Skeletal muscle cell (primary cell): ENCODE measurements around the gene ANKS3.

Source experiments
- DNase-seq: peaks from one replicate; pipeline ENCODE4 v3.0.0-alpha.2; 2010; ENCODE audit warnings: low read depth
- H3K4me3 ChIP-seq: 2 replicates; pipeline ENCODE4 v1.5.1; 2011; ENCODE audit warnings: low read depth, mild to moderate bottlenecking, control low read depth, low read length, moderate library complexity

Gene ANKS3, protein sequence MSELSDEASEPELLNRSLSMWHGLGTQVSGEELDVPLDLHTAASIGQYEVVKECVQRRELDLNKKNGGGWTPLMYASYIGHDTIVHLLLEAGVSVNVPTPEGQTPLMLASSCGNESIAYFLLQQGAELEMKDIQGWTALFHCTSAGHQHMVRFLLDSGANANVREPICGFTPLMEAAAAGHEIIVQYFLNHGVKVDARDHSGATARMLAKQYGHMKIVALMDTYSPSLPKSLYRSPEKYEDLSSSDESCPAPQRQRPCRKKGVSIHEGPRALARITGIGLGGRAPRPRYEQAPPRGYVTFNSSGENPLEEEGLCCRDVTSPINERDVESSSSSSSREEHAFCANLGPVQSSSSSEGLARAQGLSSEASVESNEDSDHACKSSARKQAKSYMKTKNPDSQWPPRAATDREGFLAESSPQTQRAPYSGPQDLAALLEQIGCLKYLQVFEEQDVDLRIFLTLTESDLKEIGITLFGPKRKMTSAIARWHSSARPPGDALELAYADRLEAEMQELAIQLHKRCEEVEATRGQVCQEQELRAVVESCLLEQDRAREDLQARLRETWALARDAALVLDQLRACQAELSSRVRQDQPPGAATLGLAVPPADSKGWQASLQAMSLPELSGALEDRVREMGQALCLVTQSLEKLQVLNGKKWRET

DNA sequence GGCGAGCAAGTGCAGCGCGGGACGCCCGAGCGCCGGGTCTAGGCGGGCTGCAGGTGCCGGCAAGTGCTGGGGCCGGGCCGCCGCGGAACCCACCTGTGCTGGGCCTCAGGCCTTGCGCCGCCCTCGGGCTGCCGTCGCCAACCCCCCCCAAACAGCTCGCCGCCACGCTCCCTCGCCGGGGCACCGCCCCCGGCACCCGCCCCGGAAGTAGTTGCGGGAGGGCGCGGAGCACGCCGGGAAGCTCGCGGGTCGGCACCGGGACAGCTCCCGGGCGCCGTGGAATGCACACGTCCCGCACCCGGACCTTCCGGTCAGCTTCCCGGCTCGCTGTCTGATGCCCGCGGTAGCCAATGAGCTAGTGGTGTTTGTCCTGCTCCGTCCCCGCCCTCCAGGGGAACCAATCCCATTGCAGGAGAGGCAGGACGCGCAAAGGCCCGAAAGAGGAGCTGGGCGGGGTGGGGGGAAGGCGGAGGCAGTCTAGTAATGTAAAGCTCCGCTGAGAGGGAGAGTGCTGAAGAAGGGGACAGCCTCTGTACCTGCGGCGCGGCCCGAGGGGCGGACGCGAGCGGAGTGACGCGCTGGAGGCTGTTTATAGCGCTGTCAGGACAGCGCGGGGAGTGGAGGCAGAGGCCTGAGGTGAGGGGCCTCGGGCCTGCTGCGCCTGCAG lies at the start of gene ANKS3, which contains the start of gene DNAAF8:
ANKS3 (minus strand) TSS at position 209 of the 667 bp plus-strand sequence. CDS start 4,122 bp downstream, outside the sequence.
DNAAF8 (plus strand) TSS at position 475 of the 667 bp plus-strand sequence. CDS start 1,978 bp downstream, outside the sequence.
- H3K4me3 ChIP-seq = peak within 1 kb of the TSS; percentile 99
- peak; percentile 90 for DNase-seq

DNA sequence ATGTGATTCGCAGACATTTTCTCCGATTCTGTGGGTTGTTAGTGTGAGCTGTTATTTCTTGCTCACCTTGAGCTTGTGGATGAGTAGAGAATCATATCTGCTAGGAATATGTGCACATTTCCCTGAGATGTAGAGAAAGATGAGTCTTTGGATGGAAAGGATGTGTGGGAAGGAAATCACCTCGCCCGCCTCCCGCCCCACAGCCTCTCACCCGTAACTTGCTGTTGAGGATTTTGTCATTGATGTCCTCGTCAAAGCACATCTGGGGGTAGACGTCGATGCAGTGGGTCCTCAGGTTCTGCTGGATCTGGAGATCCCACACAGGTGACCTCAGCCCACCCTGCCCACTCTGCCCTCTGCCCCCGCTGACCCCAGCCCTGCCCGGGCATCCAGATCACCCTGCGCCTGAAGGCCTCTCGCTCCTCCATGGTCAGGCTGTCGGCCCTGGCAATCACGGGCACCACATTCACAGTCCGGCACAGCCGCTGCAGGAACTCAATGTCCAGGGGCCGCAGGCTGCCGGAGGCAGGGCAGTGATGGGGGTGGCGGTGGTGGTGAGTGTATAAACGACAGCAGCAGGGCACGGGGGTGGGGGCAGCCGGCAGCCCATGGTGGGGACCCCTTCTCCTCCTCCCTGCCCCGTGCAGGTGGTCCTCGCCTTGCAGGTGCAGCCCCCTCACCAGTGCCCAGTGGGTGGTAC lies 49.3 kb upstream of the ANKS3 start:
- DNase-seq = no peak

DNA sequence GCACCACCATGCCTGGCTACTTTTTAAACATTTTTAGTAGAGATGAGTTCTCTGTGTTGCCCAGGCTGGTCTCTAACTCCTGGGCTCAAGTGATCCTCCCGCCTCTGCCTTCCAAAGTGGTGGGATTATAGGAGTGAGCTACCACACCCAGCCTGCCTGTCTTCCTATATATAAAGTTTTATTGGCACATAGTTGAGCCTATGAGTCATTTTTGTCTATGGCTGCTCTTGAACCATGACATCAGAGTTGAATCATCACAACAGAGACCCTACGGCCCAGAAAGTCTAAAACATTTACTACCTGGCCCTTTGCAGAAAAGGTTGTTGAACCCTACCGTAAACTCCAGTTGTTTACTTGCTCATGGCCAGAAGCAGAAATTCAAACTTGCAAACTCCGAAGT lies 46.2 kb upstream of the ANKS3 start:
- DNase-seq = no peak

More for the DNA sequence above, 49.3 kb upstream of the ANKS3 start:
- H3K4me3 ChIP-seq = no peak overlapping the region

DNA sequence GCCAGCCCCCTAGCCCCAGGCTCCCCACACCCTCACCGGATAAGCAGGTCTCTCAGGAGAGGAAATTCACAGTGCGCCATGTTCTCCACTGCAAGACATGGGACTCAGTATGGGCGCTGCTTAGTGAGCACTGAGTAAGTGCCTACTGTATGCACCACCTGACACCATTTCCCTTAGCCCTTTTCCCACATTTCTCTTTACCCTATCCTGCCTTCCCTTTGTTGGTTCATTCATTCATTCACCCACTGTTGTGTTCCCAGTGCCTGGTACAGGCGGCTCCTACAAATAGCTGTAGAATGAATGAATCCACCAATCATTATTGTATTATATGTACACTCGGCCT lies 44.0 kb upstream of the ANKS3 start:
- no peak for DNase-seq
- H3K4me3 ChIP-seq = no peak overlapping the region

More for the DNA sequence above, 46.2 kb upstream of the ANKS3 start:
- no peak overlapping the region for H3K4me3 ChIP-seq

DNA sequence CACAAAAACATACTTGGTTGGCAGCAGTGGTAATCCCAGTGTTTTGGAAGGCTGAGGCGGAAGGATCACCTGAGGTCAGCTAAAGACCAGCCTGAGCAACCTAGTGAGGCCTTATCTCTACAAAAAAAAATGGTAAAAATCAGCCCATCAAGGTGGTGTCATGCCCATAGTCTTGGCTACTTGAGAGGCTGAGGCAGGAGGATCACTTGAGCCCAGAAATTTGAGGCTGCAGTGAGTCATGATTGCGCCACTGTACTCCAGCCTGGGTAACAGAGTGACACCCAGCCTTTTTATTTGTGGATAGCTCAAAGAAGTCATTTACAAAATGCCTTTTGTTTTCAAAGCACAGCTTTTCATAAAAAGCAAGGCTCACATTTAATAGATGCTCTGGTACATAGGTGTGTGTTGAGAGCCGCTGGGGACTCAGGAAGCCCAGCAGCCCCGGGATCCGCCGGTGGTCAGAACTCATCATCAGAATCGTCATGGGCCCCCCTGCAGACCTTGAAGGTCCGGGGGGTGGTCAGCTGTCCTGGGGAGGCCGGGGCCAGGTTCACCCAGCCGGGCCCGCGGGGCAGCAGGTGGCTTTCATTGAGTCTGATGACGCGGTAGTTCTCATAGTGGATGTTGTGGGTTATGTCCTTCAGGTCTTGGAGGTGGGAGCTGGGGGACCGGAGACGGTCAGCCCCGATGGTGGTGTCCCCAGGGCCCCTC lies 43.4 kb upstream of the ANKS3 start:
- H3K4me3 ChIP-seq = no peak overlapping the region

DNA sequence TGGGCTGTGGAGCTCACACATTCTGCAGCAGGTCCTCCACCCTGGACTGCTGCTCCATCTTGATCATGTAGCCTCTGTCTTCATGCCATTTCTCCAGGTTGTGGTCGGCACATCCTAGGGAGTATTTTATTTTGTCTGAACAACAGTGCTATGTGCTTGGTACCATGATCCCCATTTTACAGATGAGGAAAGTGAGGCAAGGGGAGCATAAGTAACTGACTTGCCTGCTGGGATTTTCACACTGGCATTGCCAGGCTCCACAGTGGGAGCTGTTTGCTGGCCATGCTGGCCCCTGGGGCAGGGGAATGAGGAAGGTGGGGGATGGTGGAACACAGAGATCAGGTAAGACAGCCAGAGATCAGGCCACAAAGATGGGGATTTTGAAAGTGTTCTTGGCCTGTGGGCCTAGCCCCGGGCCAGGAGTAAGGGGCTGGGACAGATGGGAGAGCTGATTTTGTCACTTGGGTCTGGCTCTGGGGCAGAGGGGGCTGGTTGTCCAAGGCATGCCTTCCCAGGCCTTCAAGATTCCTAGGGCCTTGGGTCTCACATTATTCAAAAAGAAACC lies 42.2 kb upstream of the ANKS3 start:
- no peak for DNase-seq

More for the DNA sequence above, 43.4 kb upstream of the ANKS3 start:
- no peak for DNase-seq

DNA sequence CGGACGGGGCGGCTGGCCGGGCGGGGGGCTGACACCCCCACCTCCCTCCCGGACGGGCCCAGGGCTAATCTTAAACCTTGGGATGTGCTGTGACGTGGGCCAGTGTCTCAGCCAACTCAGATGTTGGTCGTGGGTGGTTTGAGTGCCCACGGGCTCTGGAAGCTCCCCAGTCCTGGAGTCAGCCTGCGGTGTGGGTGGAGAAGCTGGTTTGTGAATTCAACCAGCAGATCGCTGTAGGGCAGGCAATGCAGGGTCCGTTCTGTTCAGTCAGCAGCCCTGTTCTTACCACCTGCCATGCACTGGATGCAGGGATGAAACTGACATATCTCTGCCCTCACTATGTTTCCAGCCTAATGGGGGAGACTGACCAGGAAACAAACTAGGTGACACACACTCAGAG lies 40.9 kb upstream of the ANKS3 start:
- no peak overlapping the region for H3K4me3 ChIP-seq
- no peak for DNase-seq

More for the DNA sequence above, 42.2 kb upstream of the ANKS3 start:
- no peak overlapping the region for H3K4me3 ChIP-seq

DNA sequence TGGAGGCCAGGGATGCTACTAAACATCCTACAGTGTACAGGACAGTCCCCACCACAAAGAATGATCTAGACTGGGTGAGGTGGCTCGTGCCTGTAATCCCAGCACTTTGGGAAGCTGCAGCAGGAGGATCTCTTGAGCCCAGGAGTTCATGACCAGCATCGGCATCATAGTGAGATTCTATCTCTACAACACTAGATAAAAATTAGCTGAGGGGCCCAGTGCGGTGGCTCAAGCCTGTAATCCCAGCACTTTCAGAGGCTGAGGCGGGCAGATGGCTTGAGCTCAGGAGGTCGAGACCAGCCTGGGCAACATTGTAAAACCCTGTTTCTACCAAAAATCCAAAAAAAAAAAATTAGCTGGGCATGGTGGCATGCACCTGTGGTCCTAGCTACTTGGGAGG lies 38.3 kb upstream of the ANKS3 start:
- no peak overlapping the region for H3K4me3 ChIP-seq
- DNase-seq = no peak

DNA sequence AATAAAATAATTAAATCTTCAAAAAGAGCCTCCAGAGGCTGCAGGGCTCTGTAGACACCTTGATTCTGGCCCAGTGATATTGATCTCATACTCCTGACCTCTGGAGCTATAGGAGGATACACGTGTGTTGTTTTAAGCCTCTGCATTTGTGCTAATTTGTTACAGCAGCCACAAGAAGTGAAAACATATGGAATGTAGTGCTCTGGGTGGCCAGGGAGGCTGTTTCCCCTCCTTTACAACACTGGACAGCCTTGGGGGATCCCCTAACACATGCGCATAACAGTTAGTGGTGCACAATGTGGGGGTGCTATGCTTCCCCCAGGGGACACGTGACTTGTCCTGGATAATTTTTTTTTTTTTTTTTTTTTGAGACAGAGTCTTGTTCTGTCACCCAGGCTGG lies 37.6 kb upstream of the ANKS3 start:
- no peak for DNase-seq

DNA sequence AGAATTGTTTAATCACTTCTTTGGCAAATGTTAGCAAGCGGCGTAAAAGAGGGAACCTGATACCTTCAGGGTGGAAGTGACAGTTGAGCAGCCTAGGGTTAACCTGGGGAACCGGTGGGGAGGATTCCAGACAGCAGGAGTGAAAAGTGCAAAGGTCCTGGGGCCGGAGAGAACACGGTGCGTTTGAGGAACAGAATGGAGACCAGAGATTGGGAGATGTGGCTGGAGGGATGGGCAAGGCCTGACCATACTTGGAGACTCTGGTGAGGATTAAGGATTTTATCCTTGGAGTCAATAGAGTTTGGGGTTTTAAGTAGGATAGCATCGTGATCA lies 35.2 kb upstream of the ANKS3 start:
- H3K4me3 ChIP-seq = peak overlapping the region; percentile 65

More for the DNA sequence above, 37.6 kb upstream of the ANKS3 start:
- H3K4me3 ChIP-seq = no peak overlapping the region

DNA sequence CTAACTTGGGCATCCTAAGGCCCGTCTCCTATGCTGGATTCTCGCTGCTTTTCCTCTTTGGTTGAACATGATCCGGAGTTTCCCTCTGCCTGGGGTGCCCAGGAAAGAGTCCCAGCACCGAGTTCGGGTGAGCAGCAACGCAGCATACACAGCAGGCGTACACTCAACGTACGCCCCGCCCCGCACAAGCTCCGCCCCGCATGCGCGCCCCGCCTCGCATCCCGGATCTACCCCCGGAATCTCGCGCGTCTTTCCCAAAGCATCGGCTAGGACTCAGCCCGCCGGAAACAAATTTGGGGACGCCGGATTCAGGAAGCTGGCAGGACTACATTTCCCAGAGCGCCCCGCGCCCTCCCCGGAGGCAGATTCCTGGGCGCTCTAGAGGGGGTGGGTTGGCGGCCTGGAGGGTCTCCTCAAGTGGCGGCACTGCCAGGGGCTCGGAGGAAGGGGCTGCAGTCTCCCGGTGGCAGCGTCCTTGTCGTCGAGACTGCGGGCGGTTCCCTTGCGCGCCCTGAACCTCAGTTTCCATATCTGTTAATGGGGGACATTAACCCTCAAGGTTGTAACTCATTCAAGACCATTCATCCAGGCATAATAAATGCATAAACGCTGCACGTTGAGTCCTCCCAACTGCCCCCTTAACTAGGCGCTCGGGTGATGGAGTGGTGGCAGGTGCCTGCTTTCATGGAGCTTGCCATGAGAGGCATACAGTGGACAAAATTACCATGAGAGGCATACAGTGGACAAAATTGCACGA lies 34.7 kb upstream of the ANKS3 start:
- peak; percentile 74 for DNase-seq

More for the DNA sequence above, 35.2 kb upstream of the ANKS3 start:
- no peak for DNase-seq

DNA sequence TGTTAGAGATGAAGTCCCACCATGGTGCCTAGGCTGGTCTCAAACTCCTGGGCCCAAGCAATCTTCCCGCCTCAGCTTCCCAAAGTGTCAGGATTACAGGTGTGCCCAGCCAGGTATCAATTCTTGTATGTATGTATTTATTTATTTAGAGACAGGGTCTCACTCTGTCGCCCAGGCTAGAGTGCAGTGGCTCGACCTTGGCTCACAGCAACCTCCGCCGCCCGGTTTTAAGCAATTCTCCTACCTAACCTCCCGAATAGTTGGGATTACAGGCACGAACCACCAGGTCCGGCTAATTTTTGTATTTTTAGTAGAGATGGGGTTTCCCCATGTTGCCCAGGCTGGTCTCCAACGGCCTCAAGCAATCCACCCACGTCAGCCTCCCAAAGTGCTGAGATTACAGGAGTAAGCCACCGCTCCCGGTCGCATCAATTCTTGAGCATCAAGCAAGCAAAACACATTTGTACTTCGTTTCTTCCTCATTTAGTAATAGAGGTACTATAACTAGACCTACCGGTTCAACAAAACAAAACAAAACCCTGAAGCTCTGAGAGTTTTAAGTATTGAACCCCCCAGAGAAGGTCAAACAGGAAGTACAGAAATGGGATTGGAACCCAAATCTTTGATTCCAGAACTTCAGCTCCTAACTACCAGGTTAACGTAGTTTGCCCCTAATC lies 33.9 kb upstream of the ANKS3 start:
- peak overlapping the region; percentile 65 for H3K4me3 ChIP-seq
- no peak for DNase-seq

More for the DNA sequence above, 34.7 kb upstream of the ANKS3 start:
- H3K4me3 ChIP-seq = peak overlapping the region; percentile 65

DNA sequence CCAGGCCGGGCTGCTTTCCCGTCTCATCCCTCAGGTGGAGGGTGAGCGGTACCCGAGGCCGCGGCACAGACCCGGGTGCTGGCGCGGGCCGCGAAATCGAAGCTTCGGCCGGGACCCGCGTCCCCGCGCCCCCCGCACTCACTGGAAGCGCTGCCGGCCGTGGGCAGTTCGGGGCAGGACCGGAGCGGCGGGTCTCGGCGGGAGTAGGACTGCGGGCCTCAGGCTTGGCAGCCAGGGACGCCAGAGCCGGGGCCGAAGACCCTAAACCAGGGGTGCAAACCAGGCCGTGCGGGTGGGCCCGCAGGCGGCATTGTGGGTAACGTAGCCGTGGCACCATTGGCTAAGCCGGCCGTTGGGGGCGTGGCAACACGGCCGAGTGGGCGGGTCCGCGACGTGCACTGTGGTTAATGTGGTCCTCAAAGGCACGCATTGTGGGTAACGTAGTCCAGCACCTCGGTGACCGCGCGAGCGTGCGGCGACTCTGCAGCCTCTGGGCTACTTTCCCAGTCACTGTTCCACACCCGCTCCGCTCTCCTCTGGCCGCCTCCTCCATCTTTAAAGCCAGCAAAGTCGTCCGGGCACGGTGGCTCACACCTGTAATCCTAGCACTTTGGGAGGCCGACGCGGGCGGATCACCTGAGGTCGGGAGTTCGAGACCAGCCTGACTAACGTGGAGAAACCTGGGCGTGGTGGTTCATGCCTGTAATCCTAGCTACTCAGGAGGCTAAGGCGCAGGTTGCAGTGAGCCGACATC lies 33.0 kb upstream of the ANKS3 start, which contains the start of gene ZNF500:
ZNF500 (minus strand) TSS at position 288 of the 754 bp plus-strand sequence. CDS start 1,184 bp downstream, outside the sequence.
- peak; percentile 84 for DNase-seq
- peak within 1 kb of the TSS; percentile 78 for H3K4me3 ChIP-seq

DNA sequence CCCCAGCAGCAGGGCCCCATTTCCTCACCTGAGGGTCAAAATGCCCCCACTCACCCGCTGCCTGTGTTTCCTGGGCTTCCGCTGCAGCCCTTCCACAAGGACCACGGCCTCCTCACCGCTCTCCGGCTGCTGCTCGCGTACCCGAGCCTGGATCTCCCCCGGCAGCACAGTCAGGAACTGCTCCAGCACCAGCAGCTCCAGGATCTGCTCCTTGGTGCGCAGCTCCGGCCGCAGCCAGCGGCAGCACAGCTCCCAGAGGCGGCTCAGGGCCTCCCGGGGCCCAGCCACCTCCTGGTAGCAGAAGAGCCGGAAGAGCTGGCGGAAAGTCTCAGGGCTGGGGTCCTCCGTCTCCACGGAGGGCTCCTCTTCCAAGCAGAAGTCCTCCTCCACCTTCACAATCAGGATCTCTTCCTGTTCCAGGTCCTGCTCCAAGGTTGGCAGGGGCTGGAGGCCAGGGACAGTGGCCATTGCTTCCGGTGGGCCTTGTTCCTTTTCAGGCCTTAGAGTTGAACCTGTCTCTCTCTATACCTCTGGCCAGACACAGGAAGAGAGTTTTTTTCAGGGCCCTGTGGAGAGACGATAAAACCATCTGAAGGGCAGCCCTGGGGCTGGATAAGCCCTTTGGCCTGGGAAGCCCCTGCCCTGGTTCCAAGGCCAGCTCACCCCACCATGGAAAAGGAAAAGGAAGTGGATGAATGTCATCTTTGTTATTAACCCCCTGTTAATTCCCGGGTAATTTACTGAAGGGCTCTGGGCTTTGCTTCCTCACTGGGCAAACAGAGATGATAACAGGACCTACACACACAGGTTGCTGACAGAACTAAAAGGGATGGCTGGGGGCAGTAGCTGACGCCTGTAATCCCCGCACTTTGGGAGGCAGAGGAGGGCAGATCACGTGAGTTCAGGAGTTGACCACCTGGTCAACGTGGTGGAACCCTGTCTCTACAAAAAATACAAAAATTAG lies 31.7 kb upstream of the ANKS3 start:
- DNase-seq = no peak
- peak overlapping the region; percentile 78 for H3K4me3 ChIP-seq

DNA sequence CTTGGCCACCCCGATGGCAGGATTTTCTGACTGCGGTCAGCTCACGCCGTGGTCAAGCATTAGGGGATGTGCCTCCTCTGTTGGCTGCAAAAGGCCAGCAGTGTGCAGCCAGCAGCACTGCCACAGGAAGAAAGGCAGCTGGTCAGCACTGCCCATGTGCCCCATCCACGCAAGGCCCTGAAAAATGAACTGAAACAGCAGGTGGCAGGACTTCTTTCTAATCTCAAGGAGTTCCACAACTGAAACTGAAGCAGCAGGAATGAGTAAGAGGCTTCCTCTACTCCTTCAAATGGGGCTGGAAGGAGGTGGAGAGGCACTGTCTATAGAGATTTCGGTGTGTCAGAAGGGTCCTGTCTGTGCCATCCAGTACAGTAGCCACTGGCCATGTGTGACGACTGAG lies 29.7 kb upstream of the ANKS3 start:
- no peak for DNase-seq

DNA sequence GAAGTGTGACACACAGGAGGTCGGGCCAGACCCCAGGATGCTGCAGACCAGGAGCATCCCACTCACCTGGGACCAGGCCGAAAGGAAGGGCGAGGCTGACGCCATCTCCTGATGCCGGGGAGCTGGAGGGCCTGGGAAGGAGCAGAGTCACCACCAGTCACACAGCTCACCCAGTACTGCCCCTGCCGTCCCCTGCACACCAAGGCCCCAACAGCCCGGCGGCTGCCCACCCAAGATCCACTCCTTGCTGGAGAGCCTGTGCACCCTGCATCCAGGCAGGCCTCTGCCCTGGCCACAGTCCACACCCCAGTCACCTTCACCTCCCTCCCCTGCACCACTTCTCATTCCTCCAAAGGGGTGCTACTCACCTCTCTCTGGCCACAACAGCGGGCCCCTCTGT lies 28.1 kb upstream of the ANKS3 start:
- no peak overlapping the region for H3K4me3 ChIP-seq

More for the DNA sequence above, 29.7 kb upstream of the ANKS3 start:
- no peak overlapping the region for H3K4me3 ChIP-seq

More for the DNA sequence above, 28.1 kb upstream of the ANKS3 start:
- no peak for DNase-seq
